Measurements from ENCODE around the gene BAHD1.

BAHD1 gene

GRCh38 chr15:40466426-40467260 lies 25.9 kb downstream of the BAHD1 start:
- no peak for DNase-seq (ENCODE audit: low read depth)
- TF ChIP-seq CTCF (IDR thresholded peaks at IDR 0.05; ENCODE audit: low read depth, low read length, missing control alignments): no peak
- H3K4me3 ChIP-seq (ENCODE audit: low read depth, low read length): no peak overlapping the region

- no peak for DNase-seq (ENCODE audit: low read depth)
- no peak overlapping the region for H3K4me3 ChIP-seq (ENCODE audit: low read depth, low read length)
- TF ChIP-seq CTCF (IDR thresholded peaks at IDR 0.05; ENCODE audit: low read depth, low read length, missing control alignments): no peak
Observed at GRCh38 chr15:40467261-40467615, 26.5 kb downstream of the BAHD1 start.

GRCh38 chr15:40468898-40469331 lies 28.2 kb downstream of the BAHD1 start:
- no peak for TF ChIP-seq CTCF (IDR thresholded peaks at IDR 0.05; ENCODE audit: low read depth, low read length, missing control alignments)
- DNase-seq (ENCODE audit: low read depth): no peak
- H3K4me3 ChIP-seq (ENCODE audit: low read depth, low read length): no peak overlapping the region

GRCh38 chr15:40469776-40470390 lies 29.1 kb downstream of the BAHD1 start:
- DNase-seq (ENCODE audit: low read depth): no peak
- no peak overlapping the region for H3K4me3 ChIP-seq (ENCODE audit: low read depth, low read length)
- no peak for TF ChIP-seq CTCF (IDR thresholded peaks at IDR 0.05; ENCODE audit: low read depth, low read length, missing control alignments)

- DNase-seq (ENCODE audit: low read depth): no peak
- peak within 1 kb of the TSS; percentile 79 for H3K4me3 ChIP-seq (ENCODE audit: low read depth, low read length)
- TF ChIP-seq CTCF (IDR thresholded peaks at IDR 0.05; ENCODE audit: low read depth, low read length, missing control alignments): no peak
Observed at GRCh38 chr15:40470423-40471104, 29.8 kb downstream of the BAHD1 start, which contains the start of gene CHST14. TSS of gene CHST14 (plus strand) at chr15:40470984. CDS start at chr15:40471214, 230 bp downstream.

- no peak for TF ChIP-seq CTCF (IDR thresholded peaks at IDR 0.05; ENCODE audit: low read depth, low read length, missing control alignments)
- no peak for DNase-seq (ENCODE audit: low read depth)
- H3K4me3 ChIP-seq (ENCODE audit: low read depth, low read length): peak overlapping the region; percentile 79
Observed at GRCh38 chr15:40471105-40471807, 30.5 kb downstream of the BAHD1 start.
